Activated T-cell treated with anti-CD3 and anti-CD28 coated beads, Interleukin-2, amount 50 U/mL, for 48 hours (primary cell): Measurements from ENCODE around the gene PTTG1IP.

Experiments used
- DNase-seq, 2 experiments: peaks; one replicate each; pipeline ENCODE4 v3.0.0-alpha.2; 2020

The PTTG1IP gene

DNA sequence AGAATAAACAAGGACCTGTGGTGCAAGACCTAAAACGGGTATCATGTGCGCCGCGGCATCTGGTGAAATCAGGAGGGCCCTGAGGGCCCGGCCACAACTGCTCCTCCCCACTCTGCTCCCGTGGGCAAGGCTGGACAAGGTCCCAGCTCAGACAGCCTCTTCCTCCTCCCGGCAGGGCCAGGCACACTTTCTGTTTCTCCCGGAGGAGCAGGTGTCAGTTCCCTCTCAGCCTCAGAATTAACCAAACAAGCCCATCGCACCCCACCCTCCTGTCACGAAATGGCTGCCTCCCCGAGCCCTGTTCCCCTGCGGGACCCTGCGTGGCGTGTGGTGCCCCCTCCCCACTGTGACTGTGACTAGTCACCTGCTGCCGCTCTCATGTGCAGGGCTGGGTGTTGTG is 15.2 kb downstream of the PTTG1IP start:
- no peak for DNase-seq

DNA sequence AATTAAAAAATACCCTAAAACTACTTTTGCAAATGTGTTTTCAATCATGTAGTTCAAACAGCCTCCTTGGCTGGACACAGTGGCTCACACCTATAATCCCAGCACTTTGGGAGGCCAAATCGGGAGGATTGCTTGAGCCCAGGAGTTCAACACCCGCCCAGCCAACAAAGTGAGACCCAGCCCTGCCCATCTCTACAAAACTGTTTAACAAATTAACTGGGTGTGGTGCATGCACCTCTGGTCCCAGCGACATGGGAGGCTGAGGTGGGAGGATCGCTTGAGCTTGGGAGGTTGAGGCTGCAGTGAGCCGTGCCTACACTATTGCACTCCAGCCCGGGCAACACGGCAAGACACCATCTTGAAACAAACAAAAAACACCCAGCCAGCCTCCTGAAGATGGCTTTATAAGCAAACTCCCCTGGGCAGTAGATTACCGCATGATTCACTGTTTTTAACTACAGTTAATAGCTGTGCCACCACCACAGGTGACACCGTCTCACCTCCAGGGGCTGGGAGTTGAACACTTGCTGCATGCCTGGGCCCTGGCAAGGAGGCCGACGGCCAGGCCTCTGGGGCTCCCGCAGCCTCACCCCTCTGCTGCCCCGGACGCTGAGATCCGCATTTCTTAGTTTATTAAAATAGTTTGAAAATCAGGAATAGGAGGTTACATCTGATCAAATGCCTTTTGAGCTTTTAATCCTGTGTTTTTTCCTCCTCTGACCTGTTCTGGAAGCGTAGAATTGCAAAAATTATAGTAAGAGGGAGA is 16.2 kb downstream of the PTTG1IP start:
- no peak for DNase-seq

DNA sequence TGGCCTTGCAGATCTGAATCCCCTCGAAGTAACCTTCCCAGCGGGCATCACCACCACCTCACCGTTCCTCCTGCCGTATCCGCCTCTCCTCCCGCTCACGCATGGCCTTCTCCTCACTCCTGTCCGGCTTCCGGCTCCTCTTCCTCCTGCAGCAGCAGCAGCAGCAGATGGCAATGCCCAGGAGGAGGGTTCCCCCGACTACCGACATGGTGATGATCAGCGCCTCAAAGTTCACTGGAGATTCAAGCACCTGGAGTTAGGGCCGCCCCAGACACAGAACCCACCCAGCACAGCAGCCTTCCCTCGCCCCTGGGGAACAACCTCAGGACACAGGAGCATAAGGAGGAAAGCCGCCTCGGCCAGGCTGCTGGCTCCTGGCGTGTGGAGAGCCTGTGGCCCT is 17.4 kb downstream of the PTTG1IP start:
- no peak for DNase-seq

DNA sequence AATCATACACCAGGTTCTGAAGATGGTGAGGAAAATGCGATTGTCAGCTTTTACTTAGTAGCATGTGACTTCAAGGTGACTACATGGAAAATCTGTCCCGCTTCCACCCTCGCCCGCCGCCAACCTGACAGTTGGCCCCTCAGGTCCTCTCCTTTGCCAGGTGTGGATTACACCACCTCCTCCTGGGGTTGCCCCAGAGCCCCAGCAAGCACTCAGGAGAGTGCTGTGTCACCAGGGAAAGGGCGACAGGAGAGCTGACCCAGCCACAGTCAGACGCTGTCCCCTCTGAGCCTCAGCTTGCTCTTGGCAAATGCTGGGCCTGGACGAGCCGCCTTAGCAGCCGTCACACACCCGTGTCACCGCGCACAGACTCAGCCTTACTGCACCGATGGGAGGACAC is 17.9 kb downstream of the PTTG1IP start:
- DNase-seq: no peak

DNA sequence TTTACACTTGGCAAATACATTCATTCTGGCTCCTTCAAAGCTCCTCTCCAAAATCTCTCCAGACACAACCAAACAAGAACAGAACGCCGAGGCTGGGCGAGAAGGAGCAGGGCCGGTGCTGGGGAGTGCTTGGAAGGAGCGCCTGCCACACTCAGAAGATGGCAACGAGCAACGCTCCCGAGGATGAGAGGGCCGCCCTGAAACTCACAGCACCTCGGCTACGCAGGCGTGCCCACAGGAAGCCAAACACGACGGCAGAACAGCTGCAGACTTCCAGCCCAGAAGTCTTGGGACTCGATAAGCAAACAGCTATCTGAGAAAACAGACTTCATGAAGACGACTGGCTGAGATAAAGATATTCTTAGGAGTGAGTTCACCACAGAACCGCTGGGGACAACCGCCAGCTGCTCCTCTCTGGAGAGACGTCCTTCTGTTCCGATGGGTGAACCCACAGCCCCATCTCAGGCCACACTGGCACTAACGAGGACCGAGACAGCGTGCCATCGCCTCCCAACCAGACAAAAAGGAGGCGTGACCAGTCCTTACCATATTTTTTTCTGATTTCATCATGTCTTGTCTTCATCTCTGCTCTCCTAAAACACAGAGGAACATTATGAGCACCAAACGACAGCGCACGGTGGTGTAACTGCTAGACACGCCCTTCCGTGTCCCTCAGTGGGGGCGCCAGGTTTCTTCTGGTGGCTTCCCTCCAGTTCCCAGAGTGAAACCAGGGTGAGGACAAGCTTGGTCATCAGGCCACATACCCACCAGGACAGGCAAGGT is 18.6 kb downstream of the PTTG1IP start:
- peak; percentile 35 to 42 for DNase-seq

DNA sequence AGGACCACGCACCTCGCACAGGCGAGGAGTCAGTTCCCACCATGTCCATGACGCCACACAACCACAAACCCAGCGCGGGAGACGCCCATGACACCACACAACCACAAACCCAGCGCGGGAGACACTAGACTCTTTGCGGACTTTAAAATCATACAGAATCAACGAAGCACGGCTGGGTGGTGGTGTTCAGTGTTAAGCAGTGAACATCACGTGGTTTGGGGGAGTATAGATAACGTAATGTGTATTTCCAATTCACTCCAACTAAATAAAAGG is 19.2 kb downstream of the PTTG1IP start:
- DNase-seq: peak; percentile 47 to 50

DNA sequence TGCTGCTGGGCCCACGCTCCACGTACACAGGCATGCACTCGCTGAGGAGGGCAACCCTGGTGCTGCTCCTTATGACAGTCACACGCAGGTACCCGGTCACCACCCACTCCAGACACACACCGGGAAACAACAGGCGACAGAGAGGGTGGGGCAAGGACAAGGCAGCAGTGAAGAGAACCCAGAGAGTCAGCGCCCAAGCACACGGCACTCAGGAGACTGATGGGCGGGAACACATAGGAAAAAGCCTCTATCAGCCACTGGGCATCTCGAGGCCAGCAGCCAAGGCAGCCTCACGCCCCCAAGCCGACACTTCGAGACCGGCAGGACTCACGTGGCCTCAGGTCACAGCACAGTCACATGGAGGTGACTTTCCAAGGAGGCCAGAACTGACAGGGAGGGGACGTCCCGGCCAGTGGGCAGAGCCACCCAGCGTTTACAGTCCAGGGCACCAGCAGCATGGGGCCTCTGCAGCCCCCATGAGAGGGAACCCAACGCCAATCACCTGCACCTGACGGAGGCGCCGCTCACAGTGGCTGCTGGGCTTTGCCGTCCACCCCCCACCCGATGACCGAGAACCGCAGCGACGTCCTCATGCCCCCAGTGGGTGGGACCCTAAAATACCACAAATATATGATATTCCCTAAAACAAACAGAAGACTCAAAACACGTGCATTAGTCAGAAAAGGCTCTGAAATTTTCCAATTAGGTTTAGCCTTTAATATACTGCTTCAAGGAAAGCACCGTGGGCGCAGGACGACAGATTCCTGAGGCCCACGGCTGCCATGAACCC is 19.7 kb downstream of the PTTG1IP start:
- DNase-seq: no peak

DNA sequence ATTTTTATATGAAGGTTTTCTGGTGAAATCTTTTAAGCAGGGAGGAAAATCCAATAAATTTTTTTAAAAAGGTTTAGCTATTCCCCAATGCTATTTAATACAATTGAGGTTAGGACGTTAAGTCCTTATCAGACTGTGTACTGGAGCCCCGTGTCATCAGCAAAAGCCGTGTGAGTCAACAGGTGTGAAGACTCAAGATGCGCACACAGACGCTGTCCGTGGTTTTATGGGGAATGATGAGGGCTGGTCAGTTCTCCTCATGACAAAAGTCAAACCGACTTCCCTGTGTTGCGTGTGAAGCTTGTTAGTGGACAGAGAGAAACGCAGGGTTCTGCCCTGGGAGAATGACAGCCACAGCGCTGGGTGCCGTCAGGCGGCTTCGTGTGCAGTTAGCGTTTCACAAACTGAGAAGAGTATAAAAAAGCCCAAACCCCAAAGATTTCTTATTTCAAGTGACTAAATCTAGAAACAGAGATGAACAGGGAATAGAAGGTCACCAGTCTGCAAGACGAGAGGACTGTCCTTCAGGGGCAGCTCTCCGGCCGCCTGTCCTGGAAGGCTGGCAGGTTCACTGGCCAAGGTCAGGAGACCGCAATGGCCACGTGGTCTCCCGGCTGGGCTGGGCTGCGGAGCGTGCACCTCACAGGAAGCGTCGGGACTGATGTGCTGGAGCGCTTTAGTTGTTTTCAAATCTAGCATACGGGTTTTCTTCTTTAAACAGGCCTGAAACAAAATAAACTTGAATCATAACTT is 22.4 kb downstream of the PTTG1IP start:
- DNase-seq: no peak

DNA sequence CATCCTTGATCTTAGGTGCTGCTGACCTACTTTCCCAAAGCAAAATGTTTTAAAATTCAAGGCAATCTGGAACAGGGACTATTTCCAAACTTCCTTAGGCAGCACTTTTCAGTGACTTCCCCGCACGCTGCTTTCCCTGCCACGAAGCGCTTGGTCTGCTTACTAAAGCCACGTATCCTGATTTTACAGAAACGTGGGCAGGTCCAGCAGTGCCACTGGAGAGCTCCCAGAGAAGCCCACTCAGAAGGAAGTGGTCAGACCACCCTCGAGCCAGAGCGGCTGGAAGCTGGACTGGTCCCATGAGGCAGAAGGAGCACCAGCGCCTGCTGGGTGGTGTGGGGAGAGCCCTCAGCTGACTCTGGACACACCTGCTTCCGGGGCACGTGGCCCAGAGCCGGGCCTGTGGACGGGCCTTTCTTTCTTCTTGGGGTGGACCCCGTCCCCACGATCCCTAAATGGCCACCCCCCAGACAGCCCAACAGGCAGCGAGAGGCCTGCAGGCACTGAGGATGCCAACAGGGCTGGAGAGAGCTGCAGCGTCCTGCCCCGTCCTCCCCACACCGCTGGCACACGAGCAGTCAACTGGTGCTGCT is 23.2 kb downstream of the PTTG1IP start:
- DNase-seq: no peak

DNA sequence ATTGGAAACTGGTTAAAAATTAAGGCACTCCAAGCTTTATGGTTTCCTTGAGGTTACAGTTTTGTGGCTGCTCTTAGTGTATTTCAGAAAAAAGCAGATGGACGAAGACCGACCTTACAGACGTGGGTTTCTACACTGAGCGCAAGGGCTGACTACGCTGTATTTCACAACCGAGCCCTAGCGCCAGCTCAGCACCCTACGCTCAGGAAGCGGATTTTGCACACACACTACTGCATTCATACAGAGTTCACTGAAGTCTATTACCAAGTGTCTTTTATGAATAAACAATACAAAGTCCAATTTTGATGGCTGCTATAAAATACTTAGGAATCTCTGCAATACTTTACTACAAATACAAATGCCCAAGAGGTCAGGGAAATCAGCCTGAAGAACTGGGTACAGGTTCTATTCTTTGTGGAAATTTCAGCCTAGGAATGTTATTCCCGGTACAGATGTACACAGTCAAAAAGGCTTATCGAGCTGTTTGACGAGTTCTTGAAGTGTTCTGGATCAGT is 23.8 kb downstream of the PTTG1IP start:
- DNase-seq: no peak

DNA sequence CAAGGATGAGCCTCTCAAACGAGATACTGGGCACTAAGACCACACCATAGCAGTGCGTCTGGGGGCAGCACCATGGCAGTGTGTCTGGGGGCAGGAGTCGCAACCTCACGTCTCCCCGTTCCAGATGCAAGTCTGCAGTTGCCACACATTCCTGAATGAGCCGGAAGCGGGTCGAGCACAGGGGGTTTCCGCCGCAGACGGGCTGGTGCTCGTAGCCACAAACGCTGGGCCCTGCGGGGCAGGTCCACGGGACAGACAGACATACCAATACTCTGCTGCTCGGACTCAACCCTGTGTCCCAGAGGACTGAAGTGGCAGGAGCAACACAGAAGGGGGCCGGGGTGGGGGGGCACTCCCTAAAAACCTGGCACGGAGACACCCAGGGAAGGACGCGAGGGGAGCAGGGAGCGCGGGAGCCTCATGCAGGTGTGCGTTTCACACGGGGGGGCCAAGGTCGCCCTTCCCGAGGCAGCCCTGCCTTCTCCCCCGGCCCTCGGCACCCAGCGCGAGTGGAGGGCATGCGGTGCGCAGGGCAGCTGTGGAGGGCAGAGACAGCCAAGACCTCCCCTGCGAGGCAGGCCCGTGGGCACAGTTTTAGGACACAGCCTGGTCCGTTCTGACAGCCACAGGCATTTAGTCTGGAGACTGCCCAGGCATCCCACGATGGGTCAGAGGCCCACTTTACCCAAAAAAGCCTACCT is 24.5 kb downstream of the PTTG1IP start:
- DNase-seq: no peak

DNA sequence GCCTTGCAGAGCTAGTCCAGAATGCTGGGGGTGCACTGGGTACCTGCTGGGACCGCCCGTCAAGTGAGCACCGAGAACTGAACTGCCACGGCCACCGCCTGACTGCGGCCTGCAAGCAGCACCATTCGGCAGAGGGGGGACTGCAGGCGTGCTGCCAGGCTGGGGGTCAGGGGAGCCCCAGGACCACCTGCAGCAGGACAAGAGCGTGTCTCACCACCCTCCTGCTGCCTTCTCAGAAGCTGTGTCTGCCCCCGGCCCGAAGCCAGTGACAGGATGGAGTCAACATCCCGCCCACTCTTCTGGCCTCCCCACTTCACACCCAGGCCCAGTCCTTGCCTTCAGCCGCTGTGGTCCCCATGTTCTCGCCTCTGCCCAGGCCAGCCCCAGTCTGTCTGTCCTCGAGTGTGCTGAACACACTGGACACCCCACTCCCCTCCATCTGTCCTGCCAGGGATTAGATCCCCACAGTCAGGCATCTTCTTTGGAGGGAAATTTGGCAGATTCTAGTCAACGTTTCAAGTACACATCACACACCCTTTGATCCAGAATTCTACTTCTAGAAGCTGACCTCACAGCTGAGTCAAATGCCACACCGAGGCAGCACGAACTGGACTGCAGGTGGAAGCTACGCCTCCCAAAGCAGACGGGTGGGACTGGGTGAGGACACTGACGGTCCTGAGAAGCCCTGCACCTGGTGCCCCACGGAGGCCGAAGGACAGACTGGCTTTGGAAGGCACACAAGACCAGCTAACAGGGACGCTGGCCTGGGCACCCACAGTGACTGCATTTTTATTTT is 26.0 kb downstream of the PTTG1IP start:
- DNase-seq: no peak

DNA sequence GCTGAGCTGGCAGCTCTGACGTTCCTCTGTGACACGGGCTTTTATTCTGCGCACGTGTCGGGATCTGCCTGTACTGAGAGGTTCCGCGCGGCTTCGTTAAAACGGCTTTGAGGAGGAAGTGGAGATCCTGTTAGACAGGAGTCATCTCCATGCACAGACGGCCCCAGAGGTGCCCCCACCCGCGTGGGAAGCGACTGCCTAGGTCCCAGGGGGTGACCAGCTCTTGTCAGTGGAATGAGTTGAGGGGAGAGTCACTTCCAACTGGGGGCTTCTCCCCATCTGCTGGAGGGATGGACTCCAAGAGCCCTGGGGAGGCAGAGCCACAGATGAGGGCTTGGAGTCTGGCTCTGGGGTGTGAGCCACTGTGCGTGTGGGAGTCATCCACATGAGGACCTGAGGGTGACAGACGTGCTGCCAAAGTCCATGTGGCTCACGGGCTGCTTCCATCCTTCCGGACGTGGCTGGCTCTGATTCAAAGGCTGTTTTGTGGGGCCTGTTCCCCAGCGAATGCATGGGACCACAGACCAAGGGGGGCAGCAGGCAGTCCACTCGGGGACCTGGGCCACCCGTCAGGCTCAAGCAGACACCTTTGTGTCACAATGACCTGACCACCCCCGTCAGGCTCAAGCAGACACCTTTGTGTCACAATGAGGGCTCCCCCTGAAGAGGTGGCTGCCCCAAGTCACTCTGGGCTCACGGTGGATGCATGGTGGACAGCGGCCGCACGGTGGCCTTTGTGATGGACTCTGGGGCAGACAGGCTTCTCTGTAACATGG is 26.8 kb downstream of the PTTG1IP start:
- DNase-seq: peak; percentile 58 to 61

DNA sequence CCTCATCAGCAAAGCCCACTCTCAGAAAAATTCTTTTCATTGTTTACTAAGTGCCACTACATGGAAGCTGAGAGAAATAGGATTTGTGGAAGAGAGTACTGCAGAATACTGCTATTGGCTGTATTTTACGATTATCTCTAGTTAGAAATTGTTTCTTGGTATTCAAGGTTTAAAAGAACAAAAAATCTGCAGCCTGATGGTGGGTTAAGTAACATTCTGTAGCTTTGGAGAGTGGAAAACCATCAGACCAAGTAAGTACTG is 27.3 kb downstream of the PTTG1IP start:
- no peak for DNase-seq

DNA sequence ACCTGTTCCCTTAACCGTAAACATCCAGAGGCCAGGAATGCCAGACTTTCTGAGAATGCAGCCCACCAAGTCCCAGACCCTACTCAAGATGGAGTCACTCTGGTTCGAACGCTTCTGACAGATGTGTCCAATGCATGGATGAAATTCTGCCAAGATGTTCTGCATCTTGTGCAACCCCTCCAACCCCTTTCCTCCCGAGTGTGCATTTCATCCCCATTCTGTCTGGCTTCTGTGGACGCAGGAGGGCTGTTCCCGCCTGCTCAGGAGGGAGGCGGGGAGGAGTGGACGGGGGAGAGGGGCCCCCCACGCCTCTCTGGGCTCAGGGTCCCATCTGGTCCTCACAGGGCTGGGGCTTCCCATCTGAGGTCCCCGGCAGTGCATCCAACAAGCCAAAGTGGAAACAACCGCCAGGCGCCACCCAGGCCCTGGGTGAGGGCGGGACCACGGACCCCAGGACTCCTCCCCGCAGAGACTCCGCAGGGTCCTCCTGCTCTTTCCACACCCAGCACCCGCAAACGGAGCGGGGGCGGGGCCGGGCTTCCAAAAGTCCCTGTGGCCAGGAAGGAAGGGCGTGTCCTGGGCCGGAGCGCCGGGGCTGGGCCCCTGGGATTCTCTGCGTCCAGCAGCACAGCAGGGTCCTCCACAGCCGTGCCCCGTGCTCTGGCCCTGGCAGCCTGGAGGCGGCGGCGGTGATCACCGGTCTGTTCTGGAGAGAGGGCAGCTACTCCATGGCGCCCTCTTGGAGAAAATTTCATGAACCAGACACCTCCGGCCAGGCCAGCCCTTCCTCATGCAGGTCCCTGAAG is 27.9 kb downstream of the PTTG1IP start:
- peak; percentile 80 to 82 for DNase-seq

DNA sequence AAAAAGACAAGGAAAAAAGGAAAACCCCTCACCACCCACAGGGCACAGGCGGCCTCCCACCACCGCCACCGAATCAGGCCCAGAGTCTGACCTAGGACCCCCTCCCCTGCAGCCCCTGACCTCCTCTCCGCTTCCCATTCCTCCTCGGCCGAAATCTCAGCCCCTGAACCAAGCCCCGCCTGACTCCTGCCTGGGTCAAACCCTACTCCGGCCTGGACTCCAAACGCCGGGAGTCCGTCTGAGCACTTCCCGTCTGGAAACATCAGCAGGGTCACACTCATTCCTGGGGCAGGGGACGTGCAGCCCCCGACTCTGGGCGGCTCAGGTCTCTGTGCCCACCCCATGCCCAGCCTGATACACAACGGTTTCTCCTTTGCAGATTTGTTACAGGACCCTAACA is 29.2 kb downstream of the PTTG1IP start:
- no peak for DNase-seq

DNA sequence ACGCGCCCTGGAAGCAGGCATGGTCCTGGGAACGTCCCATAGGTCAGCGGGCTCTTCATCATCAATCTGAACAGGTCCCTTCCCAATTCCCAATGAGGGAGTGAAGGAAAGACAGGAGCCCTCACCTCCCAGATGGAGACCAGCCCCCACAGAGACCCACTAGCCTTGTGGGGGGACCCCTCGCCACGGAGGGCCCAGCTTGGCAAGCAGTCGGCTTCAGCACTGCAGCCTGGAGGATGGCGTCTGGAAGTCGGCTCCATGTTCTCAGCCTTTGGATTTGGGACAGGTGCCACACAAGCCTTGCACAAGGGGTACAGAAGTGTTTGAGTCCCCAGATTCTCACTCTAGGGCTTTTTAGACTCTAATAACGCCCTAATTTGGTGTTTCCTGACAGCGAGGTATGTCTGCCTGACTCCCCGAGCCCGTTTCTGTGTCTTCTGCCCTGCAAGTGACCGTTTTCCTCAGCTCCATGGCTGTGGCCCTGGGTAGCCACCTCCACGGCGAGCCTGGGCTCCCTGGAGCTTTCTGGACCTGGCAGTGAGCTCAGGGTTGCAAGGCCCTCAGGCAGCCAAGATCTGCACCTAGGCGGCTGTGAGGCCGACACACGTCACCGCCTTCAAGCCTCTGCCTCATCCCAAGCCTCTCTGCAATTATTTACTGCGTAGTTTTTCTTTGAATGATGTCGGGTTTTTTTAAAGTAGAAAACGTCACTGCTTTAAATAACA is 30.6 kb downstream of the PTTG1IP start:
- no peak for DNase-seq

DNA sequence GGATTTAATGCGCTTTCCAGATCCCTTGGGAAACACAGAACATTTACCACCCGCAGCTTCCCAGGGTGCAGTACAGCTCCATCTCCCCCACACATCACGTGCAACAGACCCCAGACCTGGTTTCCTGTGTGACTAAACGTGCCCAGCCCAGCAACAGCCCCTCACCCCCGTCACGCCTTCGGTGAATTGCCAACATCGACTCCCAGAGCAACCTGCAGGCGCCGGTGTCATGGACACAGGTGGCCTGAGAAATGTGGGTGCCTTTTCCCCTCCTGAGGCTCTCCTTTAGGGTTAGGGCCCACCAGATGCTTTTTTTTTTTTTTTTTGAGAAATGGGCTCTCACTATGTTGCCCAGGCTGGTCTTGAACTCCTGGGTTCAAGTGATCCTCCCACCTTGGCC is 31.4 kb downstream of the PTTG1IP start:
- DNase-seq: no peak

DNA sequence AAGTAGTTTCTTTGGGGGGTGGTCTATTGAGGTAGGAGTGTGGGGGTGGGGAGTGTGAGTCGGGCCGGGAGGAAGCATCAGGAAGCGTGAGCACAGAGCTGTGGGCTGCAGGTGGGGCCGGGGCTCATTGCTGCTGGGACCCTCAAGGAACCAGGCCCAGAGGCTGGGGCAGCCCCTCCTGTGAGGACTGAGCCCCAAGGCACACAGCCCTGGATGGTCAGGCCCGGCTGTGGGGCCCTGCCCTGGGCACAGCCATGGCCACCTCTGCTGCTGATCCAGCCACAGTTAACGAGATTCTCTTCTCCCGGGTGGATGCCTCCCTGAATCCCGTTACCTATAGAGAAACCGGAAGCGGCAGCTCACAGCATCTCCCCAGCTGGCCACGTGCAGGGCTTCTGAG is 32.7 kb downstream of the PTTG1IP start:
- DNase-seq: no peak
